ENCODE measurements around the gene GRIK1.
A peak's percentile ranks its signal among the peaks of the same experiment; 100 is the strongest.

The GRIK1 gene

DNA sequence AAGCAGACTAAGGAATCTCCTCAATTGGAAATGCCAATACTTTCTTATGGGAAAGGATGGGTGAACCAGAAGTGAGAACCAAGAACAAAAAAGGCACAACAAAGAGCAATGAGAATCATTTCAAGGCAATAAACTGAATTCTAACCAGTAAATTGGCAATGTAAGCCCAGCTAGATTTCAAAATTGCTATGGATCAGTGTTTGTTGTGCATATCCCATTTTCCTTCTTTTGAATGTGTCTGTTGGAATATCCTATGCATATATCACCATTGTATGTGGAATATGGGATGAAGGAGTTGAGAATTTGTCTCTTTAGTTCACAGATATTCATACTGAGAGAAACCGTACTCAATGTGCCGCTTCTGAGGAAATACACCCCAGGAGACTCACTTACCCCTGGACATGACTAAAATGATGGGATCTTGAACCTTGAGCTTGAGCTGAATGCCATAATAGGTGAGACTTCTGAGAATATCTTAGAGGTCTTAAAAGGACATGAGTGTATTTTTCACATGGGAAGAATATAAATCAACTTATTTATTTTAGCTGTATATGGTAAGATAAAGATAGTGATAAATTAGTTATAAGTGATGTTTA, 425.0 kb downstream of the GRIK1 start:
- no peak overlapping the region for H4K12ac ChIP-seq (ENCODE audit: low read depth, low read length)
- H2AFZ ChIP-seq (ENCODE audit: insufficient read depth, low read length, poor library complexity), result no peak overlapping the region
- H3K4me1 ChIP-seq (ENCODE audit: control insufficient read depth in 1 of 2, insufficient read depth in 2 of 2, low read length in 2 of 2), result no peaks in the 10 kb centered on the region
- H3K36me3 ChIP-seq (ENCODE audit: control insufficient read depth in 1 of 2, insufficient read depth in 2 of 2, low read length in 2 of 2), result no peaks in the 10 kb centered on the region
- H3K23ac ChIP-seq (ENCODE audit: low read length), result no peak overlapping the region
- no peak overlapping the region for H3K27ac ChIP-seq (ENCODE audit: low read depth, low read length)
- no peak overlapping the region for H4K91ac ChIP-seq (ENCODE audit: low read depth, low read length)
- no peaks in the 10 kb centered on the region for H3K79me1 ChIP-seq (ENCODE audit: low read length)
- H3K18ac ChIP-seq (ENCODE audit: low read length), result no peak overlapping the region
- H3K14ac ChIP-seq (ENCODE audit: low read length), result no peak overlapping the region
- no peaks in the 10 kb centered on the region for H3K79me2 ChIP-seq (ENCODE audit: control insufficient read depth, insufficient read depth, low read length, poor library complexity)
- H4K8ac ChIP-seq (ENCODE audit: low read depth, low read length), result no peak overlapping the region
- H3K9ac ChIP-seq (ENCODE audit: low read length), result no peak overlapping the region
- DNase-seq, result no peak
- H3K4me2 ChIP-seq (ENCODE audit: low read length), result no peak overlapping the region
- no peak overlapping the region for H3K4me3 ChIP-seq (ENCODE audit: low read depth, low read length)
- H2BK120ac ChIP-seq (ENCODE audit: insufficient read depth, low read length, poor library complexity), result no peak overlapping the region
- H2AK5ac ChIP-seq (ENCODE audit: low read length), result no peak overlapping the region
- no peaks in the 10 kb centered on the region for H3K27me3 ChIP-seq (ENCODE audit: insufficient read depth, low read length)
- no peaks in the 10 kb centered on the region for H3K9me3 ChIP-seq (ENCODE audit: insufficient read depth, low read depth, low read length)
- H2BK5ac ChIP-seq (ENCODE audit: low read depth, low read length, poor library complexity), result no peak overlapping the region
- no peak overlapping the region for H3K4ac ChIP-seq (ENCODE audit: low read depth, low read length)
- no CpG with 5 or more reads among the region's 2 CpGs for WGBS (ENCODE audit: extremely low coverage, insufficient coverage, insufficient read length)
- H2BK12ac ChIP-seq (ENCODE audit: low read length), result no peak overlapping the region

DNA sequence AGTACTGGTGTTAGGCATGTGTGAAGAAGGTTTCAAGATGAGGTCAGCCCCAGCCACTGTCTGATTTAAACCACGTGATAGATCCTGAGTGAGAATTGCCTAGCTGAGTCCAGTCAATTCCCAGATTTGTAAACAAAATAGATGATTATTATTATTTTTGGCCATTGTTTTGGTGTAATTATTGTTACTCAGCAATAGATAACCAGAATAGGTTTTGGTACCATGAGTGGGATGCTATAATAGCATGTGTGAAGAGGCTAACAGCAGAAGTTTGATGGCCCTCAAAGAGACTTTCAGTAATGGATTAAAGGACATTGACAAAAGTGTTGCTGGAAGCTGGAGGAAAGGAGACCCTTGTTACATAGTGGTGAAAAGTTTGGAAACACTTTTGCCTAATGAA, 426.3 kb downstream of the GRIK1 start:
- DNase-seq, result no peak
- no peak overlapping the region for H3K4ac ChIP-seq (ENCODE audit: low read depth, low read length)
- H3K9ac ChIP-seq (ENCODE audit: low read length), result no peak overlapping the region
- H3K79me2 ChIP-seq (ENCODE audit: control insufficient read depth, insufficient read depth, low read length, poor library complexity), result no peaks in the 10 kb centered on the region
- H3K14ac ChIP-seq (ENCODE audit: low read length), result no peak overlapping the region
- no peak overlapping the region for H4K12ac ChIP-seq (ENCODE audit: low read depth, low read length)
- no peak overlapping the region for H2BK120ac ChIP-seq (ENCODE audit: insufficient read depth, low read length, poor library complexity)
- H2BK5ac ChIP-seq (ENCODE audit: low read depth, low read length, poor library complexity), result no peak overlapping the region
- no peaks in the 10 kb centered on the region for H3K9me3 ChIP-seq (ENCODE audit: insufficient read depth, low read depth, low read length)
- no peaks in the 10 kb centered on the region for H3K27me3 ChIP-seq (ENCODE audit: insufficient read depth, low read length)
- H3K4me1 ChIP-seq (ENCODE audit: control insufficient read depth in 1 of 2, insufficient read depth in 2 of 2, low read length in 2 of 2), result no peaks in the 10 kb centered on the region
- H4K91ac ChIP-seq (ENCODE audit: low read depth, low read length), result no peak overlapping the region
- H4K8ac ChIP-seq (ENCODE audit: low read depth, low read length), result no peak overlapping the region
- no peak overlapping the region for H2BK12ac ChIP-seq (ENCODE audit: low read length)
- H2AK5ac ChIP-seq (ENCODE audit: low read length), result no peak overlapping the region
- no peak overlapping the region for H3K27ac ChIP-seq (ENCODE audit: low read depth, low read length)
- no peak overlapping the region for H2AFZ ChIP-seq (ENCODE audit: insufficient read depth, low read length, poor library complexity)
- H3K79me1 ChIP-seq (ENCODE audit: low read length), result no peaks in the 10 kb centered on the region
- H3K18ac ChIP-seq (ENCODE audit: low read length), result no peak overlapping the region
- no peak overlapping the region for H3K4me3 ChIP-seq (ENCODE audit: low read depth, low read length)
- H3K4me2 ChIP-seq (ENCODE audit: low read length), result no peak overlapping the region
- H3K36me3 ChIP-seq (ENCODE audit: control insufficient read depth in 1 of 2, insufficient read depth in 2 of 2, low read length in 2 of 2), result no peaks in the 10 kb centered on the region
- WGBS (ENCODE audit: extremely low coverage, insufficient coverage, insufficient read length), result no CpG with 5 or more reads among the region's 1 CpG
- H3K23ac ChIP-seq (ENCODE audit: low read length), result no peak overlapping the region

DNA sequence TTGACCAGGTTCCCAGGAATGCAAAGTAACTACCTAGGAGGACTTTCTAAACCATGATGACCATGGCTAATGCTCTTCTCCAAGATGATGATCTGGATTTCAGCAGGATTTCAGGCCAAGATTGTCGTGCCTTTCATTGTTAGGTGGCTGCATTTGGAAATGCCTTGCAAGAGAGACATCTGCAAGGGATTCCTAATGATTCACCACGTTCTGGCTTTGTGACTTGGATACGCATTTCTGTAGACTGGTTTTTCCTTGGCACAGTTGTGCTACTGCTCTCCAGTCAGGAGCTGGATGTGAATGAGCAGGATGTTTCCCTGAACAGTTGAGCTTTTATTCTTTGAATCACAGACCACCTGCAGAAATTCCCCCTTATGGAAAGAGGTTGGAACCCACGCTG, 428.7 kb downstream of the GRIK1 start:
- no peak overlapping the region for H3K4ac ChIP-seq (ENCODE audit: low read depth, low read length)
- no peak overlapping the region for H3K9ac ChIP-seq (ENCODE audit: low read length)
- no peak overlapping the region for H3K27ac ChIP-seq (ENCODE audit: low read depth, low read length)
- no peaks in the 10 kb centered on the region for H3K9me3 ChIP-seq (ENCODE audit: insufficient read depth, low read depth, low read length)
- no peak overlapping the region for H2BK120ac ChIP-seq (ENCODE audit: insufficient read depth, low read length, poor library complexity)
- peak; percentile 64 to 89 for DNase-seq
- WGBS (ENCODE audit: extremely low coverage, insufficient coverage, insufficient read length), result no CpG with 5 or more reads among the region's 4 CpGs
- no peak overlapping the region for H4K91ac ChIP-seq (ENCODE audit: low read depth, low read length)
- no peak overlapping the region for H3K23ac ChIP-seq (ENCODE audit: low read length)
- H4K12ac ChIP-seq (ENCODE audit: low read depth, low read length), result no peak overlapping the region
- no peak overlapping the region for H2BK12ac ChIP-seq (ENCODE audit: low read length)
- no peaks in the 10 kb centered on the region for H3K4me1 ChIP-seq (ENCODE audit: control insufficient read depth in 1 of 2, insufficient read depth in 2 of 2, low read length in 2 of 2)
- no peak overlapping the region for H3K18ac ChIP-seq (ENCODE audit: low read length)
- H3K4me2 ChIP-seq (ENCODE audit: low read length), result no peak overlapping the region
- no peaks in the 10 kb centered on the region for H3K36me3 ChIP-seq (ENCODE audit: control insufficient read depth in 1 of 2, insufficient read depth in 2 of 2, low read length in 2 of 2)
- no peaks in the 10 kb centered on the region for H3K79me1 ChIP-seq (ENCODE audit: low read length)
- H3K14ac ChIP-seq (ENCODE audit: low read length), result no peak overlapping the region
- no peak overlapping the region for H2AK5ac ChIP-seq (ENCODE audit: low read length)
- H3K27me3 ChIP-seq (ENCODE audit: insufficient read depth, low read length), result no peaks in the 10 kb centered on the region
- no peaks in the 10 kb centered on the region for H3K79me2 ChIP-seq (ENCODE audit: control insufficient read depth, insufficient read depth, low read length, poor library complexity)
- H3K4me3 ChIP-seq (ENCODE audit: low read depth, low read length), result no peak overlapping the region
- H4K8ac ChIP-seq (ENCODE audit: low read depth, low read length), result no peak overlapping the region
- H2AFZ ChIP-seq (ENCODE audit: insufficient read depth, low read length, poor library complexity), result no peak overlapping the region
- no peak overlapping the region for H2BK5ac ChIP-seq (ENCODE audit: low read depth, low read length, poor library complexity)

- Histone ChIP-seq H3K79me1 (ENCODE audit: low read length) (no peaks in the 10 kb centered on the region), H3K4me3 (ENCODE audit: low read depth, low read length) (no peak overlapping the region), H2BK5ac (ENCODE audit: low read depth, low read length, poor library complexity) (no peak overlapping the region), H3K79me2 (ENCODE audit: control insufficient read depth, insufficient read depth, low read length, poor library complexity) (no peaks in the 10 kb centered on the region), H3K9ac (ENCODE audit: low read length) (no peak overlapping the region), H2AK5ac (ENCODE audit: low read length) (no peak overlapping the region), H3K14ac (ENCODE audit: low read length) (no peak overlapping the region), H3K18ac (ENCODE audit: low read length) (no peak overlapping the region), H4K91ac (ENCODE audit: low read depth, low read length) (no peak overlapping the region), H3K36me3 (ENCODE audit: control insufficient read depth in 1 of 2, insufficient read depth in 2 of 2, low read length in 2 of 2) (no peaks in the 10 kb centered on the region), H3K4me2 (ENCODE audit: low read length) (no peak overlapping the region), H3K4ac (ENCODE audit: low read depth, low read length) (no peak overlapping the region), H2AFZ (ENCODE audit: insufficient read depth, low read length, poor library complexity) (no peak overlapping the region), H3K4me1 (ENCODE audit: control insufficient read depth in 1 of 2, insufficient read depth in 2 of 2, low read length in 2 of 2) (no peaks in the 10 kb centered on the region), H4K12ac (ENCODE audit: low read depth, low read length) (no peak overlapping the region), H3K9me3 (ENCODE audit: insufficient read depth, low read depth, low read length) (no peaks in the 10 kb centered on the region), H4K8ac (ENCODE audit: low read depth, low read length) (no peak overlapping the region), H2BK12ac (ENCODE audit: low read length) (no peak overlapping the region), H3K27ac (ENCODE audit: low read depth, low read length) (no peak overlapping the region), H2BK120ac (ENCODE audit: insufficient read depth, low read length, poor library complexity) (no peak overlapping the region), H3K23ac (ENCODE audit: low read length) (no peak overlapping the region), H3K27me3 (ENCODE audit: insufficient read depth, low read length) (no peaks in the 10 kb centered on the region)
- no CpG with 5 or more reads among the region's 6 CpGs for WGBS (ENCODE audit: extremely low coverage, insufficient coverage, insufficient read length)
- DNase-seq, result peak in 1 of 2 donors; percentile 56
Measured at GRCh38 chr21:29509121-29509520, 430.7 kb downstream of the GRIK1 start.

Measured in trophoblast cell (in vitro differentiated cells and primary cell).